Activated CD8-positive, alpha-beta memory T cell treated with anti-CD3 and anti-CD28 coated beads for 48 hours (primary cell): ENCODE measurements around the gene PDE4C.

ENCODE experiments used
- DNase-seq, 3 experiments: peaks; one replicate each; pipeline ENCODE4 v3.0.0-alpha.2; 2020; ENCODE audit warnings: low read depth in 2 of 3, low spot score in 2 of 3

PDE4C gene

GRCh38 chr19:18202397-18202777 lies 23.9 kb downstream of the PDE4C start:
- no peak for DNase-seq

GRCh38 chr19:18198374-18198773 lies 27.9 kb downstream of the PDE4C start:
- DNase-seq: no peak

- DNase-seq: no peak
These were observed 28.3 kb downstream of the PDE4C start for GRCh38 chr19:18197941-18198340.

- no peak for DNase-seq
These were observed 28.9 kb downstream of the PDE4C start for GRCh38 chr19:18197306-18197705.

- no peak for DNase-seq
These were observed 29.8 kb downstream of the PDE4C start for GRCh38 chr19:18196511-18196845.

- no peak for DNase-seq
These were observed 31.5 kb downstream of the PDE4C start for GRCh38 chr19:18194554-18195238.

GRCh38 chr19:18194181-18194530 lies 32.1 kb downstream of the PDE4C start:
- DNase-seq: no peak

- no peak for DNase-seq
These were observed 32.7 kb downstream of the PDE4C start for GRCh38 chr19:18193388-18194180.

- peak; percentile 86 to 97 (median 91) for DNase-seq
These were observed 33.4 kb downstream of the PDE4C start, which contains the start of gene MPV17L2 for GRCh38 chr19:18192673-18193387. Gene MPV17L2, plus strand, starts transcription at chr19:18193218. Its CDS starts 64 bp downstream, at chr19:18193282.

- no peak for DNase-seq
These were observed 34.6 kb downstream of the PDE4C start for GRCh38 chr19:18191640-18192062.

GRCh38 chr19:18190278-18190677 lies 36.0 kb downstream of the PDE4C start:
- no peak for DNase-seq

GRCh38 chr19:18185538-18185937 lies 40.7 kb downstream of the PDE4C start:
- no peak for DNase-seq

- no peak for DNase-seq
These were observed 42.7 kb downstream of the PDE4C start for GRCh38 chr19:18183529-18183928.

- DNase-seq: no peak
These were observed 46.3 kb downstream of the PDE4C start for GRCh38 chr19:18179957-18180356.

GRCh38 chr19:18176367-18177310 lies 49.6 kb downstream of the PDE4C start:
- DNase-seq: no peak

GRCh38 chr19:18174983-18175382 lies 51.3 kb downstream of the PDE4C start:
- no peak for DNase-seq
